Measurements from ENCODE around the gene HS2ST1. TPM values are rescaled to one million over a fixed set of nuclear protein-coding genes. Genes with fewer than 3 reads are reported as not detected.

HS2ST1 gene
- total RNA-seq, 1 donor from 2014 or later, result 8.7 TPM

- peak; percentile 81 for TF ChIP-seq CTCF (conservative IDR thresholded peaks at IDR 0.05; ENCODE audit: low read depth, low read length)
- H3K4me3 ChIP-seq (ENCODE audit: low read depth, low read length), result no peak overlapping the region
- DNase-seq (ENCODE audit: low read depth), result no peak
Observed at GRCh38 chr1:86965012-86965826, 50.8 kb downstream of the HS2ST1 start.

- TF ChIP-seq CTCF (conservative IDR thresholded peaks at IDR 0.05; ENCODE audit: low read depth, low read length), result no peak
Observed at GRCh38 chr1:86965827-86966182, 51.4 kb downstream of the HS2ST1 start.

GRCh38 chr1:86970938-86971337, 56.5 kb downstream of the HS2ST1 start:
- TF ChIP-seq CTCF (conservative IDR thresholded peaks at IDR 0.05; ENCODE audit: low read depth, low read length), result no peak
- no peak for DNase-seq (ENCODE audit: low read depth)
- H3K4me3 ChIP-seq (ENCODE audit: low read depth, low read length), result no peak overlapping the region

More at GRCh38 chr1:86965827-86966182, 51.4 kb downstream of the HS2ST1 start:
- H3K4me3 ChIP-seq (ENCODE audit: low read depth, low read length), result no peak overlapping the region
- no peak for DNase-seq (ENCODE audit: low read depth)

- no peak for TF ChIP-seq CTCF (conservative IDR thresholded peaks at IDR 0.05; ENCODE audit: low read depth, low read length)
- no peak overlapping the region for H3K4me3 ChIP-seq (ENCODE audit: low read depth, low read length)
- DNase-seq (ENCODE audit: low read depth), result no peak
Observed at GRCh38 chr1:86971778-86972177, 57.3 kb downstream of the HS2ST1 start.

- no peak overlapping the region for H3K4me3 ChIP-seq (ENCODE audit: low read depth, low read length)
- TF ChIP-seq CTCF (conservative IDR thresholded peaks at IDR 0.05; ENCODE audit: low read depth, low read length), result no peak
- no peak for DNase-seq (ENCODE audit: low read depth)
Observed at GRCh38 chr1:86972262-86972661, 57.8 kb downstream of the HS2ST1 start.

GRCh38 chr1:86975993-86976550, 61.6 kb downstream of the HS2ST1 start:
- no peak for TF ChIP-seq CTCF (conservative IDR thresholded peaks at IDR 0.05; ENCODE audit: low read depth, low read length)
- DNase-seq (ENCODE audit: low read depth), result no peak
- H3K4me3 ChIP-seq (ENCODE audit: low read depth, low read length), result no peak overlapping the region

- DNase-seq (ENCODE audit: low read depth), result no peak
- H3K4me3 ChIP-seq (ENCODE audit: low read depth, low read length), result no peak overlapping the region
- TF ChIP-seq CTCF (conservative IDR thresholded peaks at IDR 0.05; ENCODE audit: low read depth, low read length), result no peak
Observed at GRCh38 chr1:86976664-86977063, 62.2 kb downstream of the HS2ST1 start.

All from epithelial cell of proximal tubule (primary cell).